Measurements from ENCODE around the gene TMEM163.

TMEM163 gene

DNA sequence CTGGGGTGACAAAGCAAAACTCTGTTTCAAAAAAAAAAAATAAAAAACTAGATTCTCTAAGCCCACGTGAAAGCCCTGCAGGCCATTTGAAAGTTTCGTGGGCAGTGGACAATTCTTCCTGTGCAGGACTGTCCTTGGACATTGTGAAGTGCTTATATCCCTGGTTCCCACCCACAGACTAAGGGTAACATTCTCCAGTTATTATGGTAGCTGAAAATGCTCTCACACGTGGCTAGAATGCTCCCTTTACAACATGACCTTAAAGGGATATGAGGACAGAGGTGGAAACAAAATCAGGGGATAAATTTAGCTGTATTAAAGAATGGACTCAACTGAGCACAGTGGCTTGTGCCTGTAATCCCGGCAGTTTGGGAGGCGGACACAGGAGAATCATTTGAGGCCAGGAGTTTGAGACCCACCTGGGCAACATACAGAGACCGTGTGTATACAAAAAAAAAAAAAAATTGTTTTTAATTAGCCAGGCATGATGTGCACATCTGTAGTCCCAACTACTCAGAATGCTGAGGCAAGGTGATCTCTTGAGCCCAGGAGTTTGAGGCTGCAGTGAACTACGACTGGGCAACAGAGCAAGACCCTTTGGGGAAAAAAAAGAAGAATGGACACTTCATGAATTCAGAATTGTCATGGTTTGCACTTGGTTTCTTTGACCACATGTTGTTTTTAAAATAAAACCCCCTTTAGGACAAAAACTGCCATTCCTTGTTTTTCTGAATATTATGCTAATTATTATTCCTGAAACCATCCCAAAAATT is 297.1 kb downstream of the TMEM163 start:
- Histone ChIP-seq H3K27me3 (ENCODE audit: control insufficient read depth in 2 of 2, insufficient read depth in 2 of 2, low read length in 2 of 2) (no peaks in the 10 kb centered on the region), H3K36me3 (ENCODE audit: control insufficient read depth in 2 of 2, insufficient read depth in 2 of 2, low read length in 2 of 2) (peaks cover 12 to 20% of the 10 kb centered on the region in 2 donors), H3K4me3 (ENCODE audit: low read length in 2 of 2) (no peak overlapping the region), H3K4me1 (ENCODE audit: control insufficient read depth in 2 of 2, insufficient read depth in 2 of 2, low read length in 2 of 2) (no peaks in the 10 kb centered on the region), H3K9me3 (ENCODE audit: control insufficient read depth in 2 of 2, low read length in 2 of 2) (no peaks in the 10 kb centered on the region), H3K27ac (ENCODE audit: low read depth in 2 of 2, low read length in 2 of 2) (no peak overlapping the region), H3K9ac (ENCODE audit: low read depth in 1 of 2, low read length in 2 of 2) (no peak overlapping the region)

DNA sequence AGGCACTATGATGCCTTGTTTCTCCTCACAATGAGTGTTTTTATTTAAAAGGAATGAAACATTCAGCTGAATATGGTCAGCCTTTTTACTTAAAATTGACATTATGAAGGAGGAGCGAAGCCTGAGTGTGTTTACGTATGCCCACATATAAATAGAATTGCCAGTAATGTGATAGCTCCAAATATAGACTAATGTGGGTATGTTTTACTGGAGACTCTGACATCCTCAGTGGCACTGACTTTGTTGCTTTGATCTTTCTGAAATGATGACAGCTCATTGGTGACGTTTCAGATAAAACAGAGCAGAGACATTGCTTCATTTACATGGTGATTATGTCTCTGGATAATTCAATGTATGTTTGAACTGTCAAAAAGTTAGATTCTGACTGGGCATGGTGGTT is 297.9 kb downstream of the TMEM163 start:
- Histone ChIP-seq H3K4me3 (ENCODE audit: low read length in 2 of 2) (no peak overlapping the region), H3K9ac (ENCODE audit: low read depth in 1 of 2, low read length in 2 of 2) (no peak overlapping the region), H3K27me3 (ENCODE audit: control insufficient read depth in 2 of 2, insufficient read depth in 2 of 2, low read length in 2 of 2) (no peaks in the 10 kb centered on the region), H3K36me3 (ENCODE audit: control insufficient read depth in 2 of 2, insufficient read depth in 2 of 2, low read length in 2 of 2) (peaks cover 12 to 20% of the 10 kb centered on the region in 2 donors), H3K4me1 (ENCODE audit: control insufficient read depth in 2 of 2, insufficient read depth in 2 of 2, low read length in 2 of 2) (no peaks in the 10 kb centered on the region), H3K9me3 (ENCODE audit: control insufficient read depth in 2 of 2, low read length in 2 of 2) (no peaks in the 10 kb centered on the region), H3K27ac (ENCODE audit: low read depth in 2 of 2, low read length in 2 of 2) (no peak overlapping the region)

- no peak overlapping the region for H3K9ac ChIP-seq (ENCODE audit: low read depth in 1 of 2, low read length in 2 of 2)
- H3K4me1 ChIP-seq (ENCODE audit: control insufficient read depth in 2 of 2, insufficient read depth in 2 of 2, low read length in 2 of 2) = no peaks in the 10 kb centered on the region
- no peaks in the 10 kb centered on the region for H3K9me3 ChIP-seq (ENCODE audit: control insufficient read depth in 2 of 2, low read length in 2 of 2)
- no peak overlapping the region for H3K27ac ChIP-seq (ENCODE audit: low read depth in 2 of 2, low read length in 2 of 2)
- no peak overlapping the region for H3K4me3 ChIP-seq (ENCODE audit: low read length in 2 of 2)
- H3K36me3 ChIP-seq (ENCODE audit: control insufficient read depth in 2 of 2, insufficient read depth in 2 of 2, low read length in 2 of 2) = peaks cover 12 to 20% of the 10 kb centered on the region in 2 donors
- H3K27me3 ChIP-seq (ENCODE audit: control insufficient read depth in 2 of 2, insufficient read depth in 2 of 2, low read length in 2 of 2) = no peaks in the 10 kb centered on the region
Observed at GRCh38 chr2:134420259-134420658, 298.5 kb downstream of the TMEM163 start.

- Histone ChIP-seq H3K27ac (ENCODE audit: low read depth in 2 of 2, low read length in 2 of 2) (no peak overlapping the region), H3K9me3 (ENCODE audit: control insufficient read depth in 2 of 2, low read length in 2 of 2) (no peaks in the 10 kb centered on the region), H3K27me3 (ENCODE audit: control insufficient read depth in 2 of 2, insufficient read depth in 2 of 2, low read length in 2 of 2) (no peaks in the 10 kb centered on the region), H3K4me1 (ENCODE audit: control insufficient read depth in 2 of 2, insufficient read depth in 2 of 2, low read length in 2 of 2) (peaks cover 3 to 4% of the 10 kb centered on the region in 2 donors), H3K36me3 (ENCODE audit: control insufficient read depth in 2 of 2, insufficient read depth in 2 of 2, low read length in 2 of 2) (peaks cover 5 to 14% of the 10 kb centered on the region in 2 donors), H3K9ac (ENCODE audit: low read depth in 1 of 2, low read length in 2 of 2) (no peak overlapping the region), H3K4me3 (ENCODE audit: low read length in 2 of 2) (no peak overlapping the region)
Observed at GRCh38 chr2:134417968-134418582, 300.7 kb downstream of the TMEM163 start.

- Histone ChIP-seq H3K9ac (ENCODE audit: low read depth in 1 of 2, low read length in 2 of 2) (no peak overlapping the region), H3K36me3 (ENCODE audit: control insufficient read depth in 2 of 2, insufficient read depth in 2 of 2, low read length in 2 of 2) (peaks cover 0 to 11% of the 10 kb centered on the region in 2 donors), H3K4me3 (ENCODE audit: low read length in 2 of 2) (no peak overlapping the region), H3K4me1 (ENCODE audit: control insufficient read depth in 2 of 2, insufficient read depth in 2 of 2, low read length in 2 of 2) (peaks cover 8 to 12% of the 10 kb centered on the region in 2 donors), H3K27me3 (ENCODE audit: control insufficient read depth in 2 of 2, insufficient read depth in 2 of 2, low read length in 2 of 2) (no peaks in the 10 kb centered on the region), H3K9me3 (ENCODE audit: control insufficient read depth in 2 of 2, low read length in 2 of 2) (no peaks in the 10 kb centered on the region), H3K27ac (ENCODE audit: low read depth in 2 of 2, low read length in 2 of 2) (no peak overlapping the region)
Observed at GRCh38 chr2:134416637-134417036, 302.2 kb downstream of the TMEM163 start.

GRCh38 chr2:134416018-134416417 is 302.8 kb downstream of the TMEM163 start:
- Histone ChIP-seq H3K27ac (ENCODE audit: low read depth in 2 of 2, low read length in 2 of 2) (no peak overlapping the region), H3K9me3 (ENCODE audit: control insufficient read depth in 2 of 2, low read length in 2 of 2) (no peaks in the 10 kb centered on the region), H3K4me3 (ENCODE audit: low read length in 2 of 2) (no peak overlapping the region), H3K36me3 (ENCODE audit: control insufficient read depth in 2 of 2, insufficient read depth in 2 of 2, low read length in 2 of 2) (peaks cover 0 to 11% of the 10 kb centered on the region in 2 donors), H3K9ac (ENCODE audit: low read depth in 1 of 2, low read length in 2 of 2) (no peak overlapping the region), H3K27me3 (ENCODE audit: control insufficient read depth in 2 of 2, insufficient read depth in 2 of 2, low read length in 2 of 2) (no peaks in the 10 kb centered on the region), H3K4me1 (ENCODE audit: control insufficient read depth in 2 of 2, insufficient read depth in 2 of 2, low read length in 2 of 2) (peaks cover 15 to 17% of the 10 kb centered on the region in 2 donors)

DNA sequence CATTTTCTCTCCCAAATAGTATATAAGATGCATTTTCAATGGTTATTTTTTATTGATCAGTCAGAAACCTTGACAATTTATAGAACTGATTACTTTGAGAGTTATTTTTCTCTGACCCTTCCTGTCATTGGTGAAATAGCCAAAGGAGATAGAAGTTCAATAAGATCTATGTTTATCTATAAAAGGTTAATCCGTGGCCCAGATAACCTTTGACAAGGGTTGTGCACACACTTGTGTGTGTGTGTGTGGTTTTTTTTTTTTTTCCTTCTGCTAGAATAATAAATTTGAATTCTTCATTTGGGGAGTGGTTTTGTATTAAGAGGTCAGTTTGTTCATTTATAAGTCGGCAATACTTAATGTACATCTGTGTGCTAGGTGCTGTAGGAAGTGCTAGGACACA is 304.9 kb downstream of the TMEM163 start:
- Histone ChIP-seq H3K4me1 (ENCODE audit: control insufficient read depth in 2 of 2, insufficient read depth in 2 of 2, low read length in 2 of 2) (peaks cover 19 to 28% of the 10 kb centered on the region in 2 donors), H3K4me3 (ENCODE audit: low read length in 2 of 2) (no peak overlapping the region), H3K9ac (ENCODE audit: low read depth in 1 of 2, low read length in 2 of 2) (no peak overlapping the region), H3K27me3 (ENCODE audit: control insufficient read depth in 2 of 2, insufficient read depth in 2 of 2, low read length in 2 of 2) (no peaks in the 10 kb centered on the region), H3K9me3 (ENCODE audit: control insufficient read depth in 2 of 2, low read length in 2 of 2) (no peaks in the 10 kb centered on the region), H3K36me3 (ENCODE audit: control insufficient read depth in 2 of 2, insufficient read depth in 2 of 2, low read length in 2 of 2) (peaks cover 0 to 8% of the 10 kb centered on the region in 2 donors), H3K27ac (ENCODE audit: low read depth in 2 of 2, low read length in 2 of 2) (no peak overlapping the region)

DNA sequence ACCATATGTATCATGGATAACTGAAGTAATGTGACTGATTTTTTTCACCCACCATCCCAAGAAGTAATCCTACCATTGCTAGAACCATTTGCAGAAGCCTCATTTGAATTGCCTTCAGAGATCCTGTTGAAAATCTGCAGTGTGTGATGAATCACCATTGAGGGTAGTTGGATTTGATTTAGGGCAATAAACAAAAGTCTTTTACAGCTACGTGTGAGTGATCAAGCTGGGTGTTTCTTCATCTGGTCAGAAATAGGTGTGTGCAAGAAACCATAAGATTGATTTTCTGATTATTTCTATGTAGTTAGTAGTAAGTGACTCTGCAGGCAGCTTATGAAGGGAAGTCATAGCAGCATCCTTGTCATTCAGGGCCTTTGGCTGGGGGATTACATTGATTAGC is 305.4 kb downstream of the TMEM163 start:
- H3K9ac ChIP-seq (ENCODE audit: low read depth in 1 of 2, low read length in 2 of 2) = no peak overlapping the region
- H3K27me3 ChIP-seq (ENCODE audit: control insufficient read depth in 2 of 2, insufficient read depth in 2 of 2, low read length in 2 of 2) = no peaks in the 10 kb centered on the region

DNA sequence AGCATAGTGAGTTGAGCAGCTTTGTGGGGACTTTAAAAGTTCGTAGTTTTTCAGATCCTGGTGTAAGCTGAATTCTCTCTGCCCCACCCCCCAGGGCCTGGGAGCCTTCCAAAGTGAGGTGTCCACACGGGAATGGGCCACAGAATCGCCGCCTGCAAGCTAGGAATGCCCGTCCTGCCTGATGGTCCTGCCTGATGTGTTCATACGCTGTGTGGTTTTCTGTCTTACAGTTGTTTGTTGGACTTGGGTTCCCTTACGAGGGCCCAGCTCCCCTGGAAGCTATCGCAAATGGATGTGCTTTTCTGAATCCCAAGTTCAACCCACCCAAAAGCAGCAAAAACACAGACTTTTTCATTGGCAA is 306.2 kb downstream of the TMEM163 start:
- no peaks in the 10 kb centered on the region for H3K9me3 ChIP-seq (ENCODE audit: control insufficient read depth in 2 of 2, low read length in 2 of 2)
- H3K36me3 ChIP-seq (ENCODE audit: control insufficient read depth in 2 of 2, insufficient read depth in 2 of 2, low read length in 2 of 2) = peaks cover 0 to 5% of the 10 kb centered on the region in 2 donors
- no peak overlapping the region for H3K4me3 ChIP-seq (ENCODE audit: low read length in 2 of 2)
- H3K27ac ChIP-seq (ENCODE audit: low read depth in 2 of 2, low read length in 2 of 2) = no peak overlapping the region
- H3K27me3 ChIP-seq (ENCODE audit: control insufficient read depth in 2 of 2, insufficient read depth in 2 of 2, low read length in 2 of 2) = no peaks in the 10 kb centered on the region
- H3K4me1 ChIP-seq (ENCODE audit: control insufficient read depth in 2 of 2, insufficient read depth in 2 of 2, low read length in 2 of 2) = peaks cover 19 to 30% of the 10 kb centered on the region in 2 donors
- no peak overlapping the region for H3K9ac ChIP-seq (ENCODE audit: low read depth in 1 of 2, low read length in 2 of 2)

More for the DNA sequence above, 305.4 kb downstream of the TMEM163 start:
- H3K4me3 ChIP-seq (ENCODE audit: low read length in 2 of 2) = no peak overlapping the region
- H3K27ac ChIP-seq (ENCODE audit: low read depth in 2 of 2, low read length in 2 of 2) = no peak overlapping the region
- H3K36me3 ChIP-seq (ENCODE audit: control insufficient read depth in 2 of 2, insufficient read depth in 2 of 2, low read length in 2 of 2) = peaks cover 0 to 6% of the 10 kb centered on the region in 2 donors
- no peaks in the 10 kb centered on the region for H3K9me3 ChIP-seq (ENCODE audit: control insufficient read depth in 2 of 2, low read length in 2 of 2)
- H3K4me1 ChIP-seq (ENCODE audit: control insufficient read depth in 2 of 2, insufficient read depth in 2 of 2, low read length in 2 of 2) = peaks cover 19 to 30% of the 10 kb centered on the region in 2 donors

DNA sequence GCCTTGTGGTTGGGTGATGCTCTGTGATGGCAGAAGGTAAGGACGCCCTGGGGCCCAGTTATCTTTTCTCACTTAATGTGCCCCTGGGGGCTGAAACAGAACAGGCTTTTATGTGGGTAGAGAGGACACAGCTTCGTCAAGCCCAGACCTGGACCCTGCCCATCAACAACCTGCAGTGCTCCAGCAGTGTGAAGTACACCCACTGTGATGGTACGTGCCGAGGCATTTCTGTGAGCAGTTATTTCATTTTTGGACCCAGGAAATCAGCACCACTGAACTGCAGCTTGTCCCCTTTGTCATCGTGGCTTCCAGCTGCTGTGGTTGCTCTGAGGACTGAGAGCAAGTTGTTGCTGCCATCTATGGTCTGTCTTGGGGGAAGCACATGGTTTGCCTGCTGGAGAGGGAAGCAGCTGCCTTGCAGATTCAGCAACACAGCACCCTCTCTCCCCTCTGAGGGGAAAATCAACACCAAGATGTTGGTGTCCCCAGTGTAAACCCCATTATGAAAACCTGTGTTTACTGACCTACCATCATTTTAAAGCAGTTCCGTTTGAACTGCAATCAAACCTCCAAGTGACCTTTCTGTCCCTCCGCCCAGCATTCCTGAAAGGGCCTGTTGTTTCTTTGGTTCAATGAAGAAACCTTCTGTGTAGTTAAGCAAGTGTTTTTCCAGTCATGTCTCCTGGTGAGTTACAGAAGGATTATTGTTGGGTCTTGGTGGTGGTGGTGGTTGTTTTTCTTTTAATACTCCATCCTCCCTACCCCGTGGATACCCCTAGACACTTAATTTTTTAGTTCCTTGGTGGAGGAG is 306.8 kb downstream of the TMEM163 start:
- H3K9ac ChIP-seq (ENCODE audit: low read depth in 1 of 2, low read length in 2 of 2) = peak overlapping the region in 1 of 2 donors; percentile 41
- H3K27ac ChIP-seq (ENCODE audit: low read depth in 2 of 2, low read length in 2 of 2) = peak overlapping the region in 1 of 2 donors; percentile 25
- H3K4me3 ChIP-seq (ENCODE audit: low read length in 2 of 2) = no peak overlapping the region

More for the DNA sequence above, 306.8 kb downstream of the TMEM163 start:
- Histone ChIP-seq H3K27me3 (ENCODE audit: control insufficient read depth in 2 of 2, insufficient read depth in 2 of 2, low read length in 2 of 2) (no peaks in the 10 kb centered on the region), H3K9me3 (ENCODE audit: control insufficient read depth in 2 of 2, low read length in 2 of 2) (no peaks in the 10 kb centered on the region), H3K4me1 (ENCODE audit: control insufficient read depth in 2 of 2, insufficient read depth in 2 of 2, low read length in 2 of 2) (peaks cover 19 to 30% of the 10 kb centered on the region in 2 donors), H3K36me3 (ENCODE audit: control insufficient read depth in 2 of 2, insufficient read depth in 2 of 2, low read length in 2 of 2) (peaks cover 0 to 5% of the 10 kb centered on the region in 2 donors)
